Astrocyte (in vitro differentiated cells and primary cell): ENCODE results near the gene PLD6. TPM values are rescaled to one million over a fixed set of nuclear protein-coding genes. Genes with fewer than 3 reads are reported as not detected.
A peak's percentile ranks its signal among the peaks of the same experiment; 100 is the strongest.

Experiments
- DNase-seq: peaks from one replicate; pipeline ENCODE4 v3.0.0-alpha.2; 2010; ENCODE audit warnings: low read depth
- FAIRE-seq: peaks from 2 replicates; lab custom pipeline; 2011; peaks lifted over from hg19 to GRCh38; lab: Jason Lieb, UNC
- H2AFZ ChIP-seq: 2 replicates; pipeline ENCODE4 v1.6.0; 2012; ENCODE audit warnings: low read depth, low read length, inconsistent platforms
- H3K27ac ChIP-seq: 2 replicates; pipeline ENCODE4 v1.5.1; 2011; ENCODE audit warnings: low read depth, low read length, inconsistent platforms
- H3K27me3 ChIP-seq: 2 replicates; pipeline ENCODE4 v1.6.0; 2011; ENCODE audit warnings: low read length, inconsistent platforms; ENCODE audit not compliant: insufficient read depth
- H3K36me3 ChIP-seq: 2 replicates; pipeline ENCODE4 v1.5.1; 2011; ENCODE audit warnings: low read length, inconsistent platforms; ENCODE audit not compliant: insufficient read depth
- H3K4me1 ChIP-seq: 2 replicates; pipeline ENCODE4 v1.5.1; 2011; ENCODE audit warnings: low read length, inconsistent platforms; ENCODE audit not compliant: insufficient read depth
- H3K4me2 ChIP-seq: 2 replicates; pipeline ENCODE4 v1.6.0; 2012; ENCODE audit warnings: low read length, inconsistent platforms
- H3K4me3 ChIP-seq: 2 replicates; pipeline ENCODE4 v1.5.1; 2011; ENCODE audit warnings: low read depth, mild to moderate bottlenecking, low read length, inconsistent platforms; ENCODE audit not compliant: insufficient read depth
- H3K79me2 ChIP-seq: 2 replicates; pipeline ENCODE4 v1.6.0; 2012; ENCODE audit warnings: mild to moderate bottlenecking, low read length, inconsistent platforms; ENCODE audit not compliant: insufficient read depth
- H3K9ac ChIP-seq: 2 replicates; pipeline ENCODE4 v1.6.0; 2012; ENCODE audit warnings: mild to moderate bottlenecking, low read length, inconsistent platforms
- H3K9me3 ChIP-seq: 2 replicates; pipeline ENCODE4 v1.5.1; 2012; ENCODE audit warnings: low read depth, mild to moderate bottlenecking, low read length, inconsistent platforms; ENCODE audit not compliant: insufficient read depth
- H4K20me1 ChIP-seq: 2 replicates; pipeline ENCODE4 v1.6.0; 2012; ENCODE audit warnings: low read length, inconsistent platforms; ENCODE audit not compliant: insufficient read depth
- H3K27ac Mint-ChIP-seq: one replicate; pipeline ENCODE4 v1.8.0; 2021; ENCODE audit warnings: mild to moderate bottlenecking, mixed read lengths; ENCODE audit not compliant: unreplicated experiment
- H3K27me3 Mint-ChIP-seq: one replicate; pipeline ENCODE4 v1.8.0; 2021; ENCODE audit warnings: low read depth, mixed read lengths; ENCODE audit not compliant: unreplicated experiment
- H3K36me3 Mint-ChIP-seq: one replicate; pipeline ENCODE4 v1.8.0; 2021; ENCODE audit warnings: low read depth, mixed read lengths; ENCODE audit not compliant: unreplicated experiment
- H3K4me1 Mint-ChIP-seq: one replicate; pipeline ENCODE4 v1.8.0; 2021; ENCODE audit warnings: low read depth, mixed read lengths; ENCODE audit not compliant: unreplicated experiment
- H3K4me3 Mint-ChIP-seq: one replicate; pipeline ENCODE4 v1.8.0; 2021; ENCODE audit warnings: mild to moderate bottlenecking, moderate library complexity, mixed read lengths; ENCODE audit not compliant: unreplicated experiment
- H3K9me3 Mint-ChIP-seq: one replicate; pipeline ENCODE4 v1.8.0; 2021; ENCODE audit warnings: mild to moderate bottlenecking, mixed read lengths; ENCODE audit not compliant: unreplicated experiment
- EZH2 ChIP-seq: IDR thresholded peaks from 2 replicates; pipeline ENCODE4 v1.6.1; 2012; ENCODE audit warnings: mild to moderate bottlenecking, low read length, inconsistent platforms; ENCODE audit not compliant: insufficient read depth
- total RNA-seq: library from RNA; stranded (reverse); gene quantifications from 2 replicates; pipeline ENCODE4 v1.2.1, GENCODE V29; 2021
- TF ChIP-seq, protein P1 (sequence below): IDR thresholded peaks from 2 replicates; pipeline ENCODE4 v1.5.1; 2011; ENCODE audit warnings: low read depth, mild to moderate bottlenecking, inconsistent platforms, low read length, moderate library complexity; ENCODE audit not compliant: insufficient read depth

PLD6 gene
- total RNA-seq, 1 donor from 2014 or later: 0.64 TPM

DNA sequence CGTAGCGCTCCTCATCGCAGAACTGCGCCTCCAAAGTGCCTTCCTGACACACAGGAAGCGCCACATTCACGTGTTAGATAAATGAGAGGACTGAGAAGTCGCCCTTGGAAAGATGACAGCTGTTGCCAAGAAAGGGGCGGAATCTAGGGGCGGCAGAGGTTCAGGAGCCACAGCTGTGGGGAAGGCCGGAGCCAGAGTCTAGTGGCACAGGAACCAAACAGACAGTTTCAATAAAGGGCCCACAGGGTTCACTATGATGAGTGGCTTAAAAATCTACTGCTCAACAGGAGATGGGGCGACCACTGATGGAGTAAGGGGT, 26.1 kb upstream of the PLD6 start:
- peaks cover 73% of the 10 kb centered on the region for H4K20me1 ChIP-seq
- H3K9me3 ChIP-seq: no peaks in the 10 kb centered on the region
- no peak for TF ChIP-seq EZH2
- TF ChIP-seq, protein P1, sequence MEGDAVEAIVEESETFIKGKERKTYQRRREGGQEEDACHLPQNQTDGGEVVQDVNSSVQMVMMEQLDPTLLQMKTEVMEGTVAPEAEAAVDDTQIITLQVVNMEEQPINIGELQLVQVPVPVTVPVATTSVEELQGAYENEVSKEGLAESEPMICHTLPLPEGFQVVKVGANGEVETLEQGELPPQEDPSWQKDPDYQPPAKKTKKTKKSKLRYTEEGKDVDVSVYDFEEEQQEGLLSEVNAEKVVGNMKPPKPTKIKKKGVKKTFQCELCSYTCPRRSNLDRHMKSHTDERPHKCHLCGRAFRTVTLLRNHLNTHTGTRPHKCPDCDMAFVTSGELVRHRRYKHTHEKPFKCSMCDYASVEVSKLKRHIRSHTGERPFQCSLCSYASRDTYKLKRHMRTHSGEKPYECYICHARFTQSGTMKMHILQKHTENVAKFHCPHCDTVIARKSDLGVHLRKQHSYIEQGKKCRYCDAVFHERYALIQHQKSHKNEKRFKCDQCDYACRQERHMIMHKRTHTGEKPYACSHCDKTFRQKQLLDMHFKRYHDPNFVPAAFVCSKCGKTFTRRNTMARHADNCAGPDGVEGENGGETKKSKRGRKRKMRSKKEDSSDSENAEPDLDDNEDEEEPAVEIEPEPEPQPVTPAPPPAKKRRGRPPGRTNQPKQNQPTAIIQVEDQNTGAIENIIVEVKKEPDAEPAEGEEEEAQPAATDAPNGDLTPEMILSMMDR: no peak
- Mint-ChIP-seq H3K9me3 (no peaks in the 10 kb centered on the region), H3K4me3 (no peak overlapping the region), H3K36me3 (peaks cover 11% of the 10 kb centered on the region), H3K4me1 (peaks cover 11% of the 10 kb centered on the region), H3K27me3 (no peaks in the 10 kb centered on the region), H3K27ac (peak overlapping the region; percentile 26)
- peaks cover 14% of the 10 kb centered on the region for H3K4me1 ChIP-seq
- H3K9ac ChIP-seq: no peak overlapping the region
- H3K36me3 ChIP-seq: peaks cover 19% of the 10 kb centered on the region
- DNase-seq (no peak), FAIRE-seq (no peak)
- no peak overlapping the region for H2AFZ ChIP-seq
- peaks cover 53% of the 10 kb centered on the region for H3K79me2 ChIP-seq
- no peak overlapping the region for H3K27ac ChIP-seq
- no peaks in the 10 kb centered on the region for H3K27me3 ChIP-seq
- no peak overlapping the region for H3K4me3 ChIP-seq
- H3K4me2 ChIP-seq: no peak overlapping the region

DNA sequence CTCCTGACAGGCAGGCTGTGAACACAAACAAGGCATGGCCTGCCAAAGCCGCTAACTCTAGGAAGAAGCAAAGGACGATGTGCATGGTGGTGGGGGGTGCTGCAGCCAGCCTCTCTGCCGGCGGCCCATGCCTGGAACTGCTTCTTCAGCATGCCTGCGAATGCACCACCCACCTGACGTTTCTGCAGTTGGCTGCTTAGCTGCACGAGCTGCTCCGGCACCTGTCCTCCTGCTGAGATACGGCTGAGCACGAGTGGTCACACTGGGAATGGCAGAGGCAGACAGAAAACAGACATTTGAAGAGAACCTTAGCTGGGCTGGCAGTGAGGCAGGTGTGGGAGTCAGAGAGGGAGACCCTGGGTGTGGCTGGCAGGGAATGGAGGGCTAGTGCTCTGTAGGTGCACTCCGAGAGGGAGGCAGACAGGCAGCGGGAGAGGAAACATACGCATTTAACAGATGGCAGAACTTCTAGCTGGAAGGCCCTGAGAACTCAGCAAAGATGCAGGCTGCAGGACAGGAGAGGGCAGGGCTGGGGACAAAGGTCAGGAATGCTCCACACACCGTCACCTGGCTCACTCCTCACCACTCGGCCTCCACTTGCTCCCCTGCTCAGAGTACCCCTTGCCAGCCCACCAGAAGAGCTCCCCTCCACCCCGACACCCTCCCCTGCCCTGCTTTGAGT, 25.6 kb upstream of the PLD6 start:
- H3K79me2 ChIP-seq: peaks cover 50% of the 10 kb centered on the region
- H3K27ac Mint-ChIP-seq: no peak overlapping the region
- no peaks in the 10 kb centered on the region for H3K27me3 ChIP-seq
- no peak overlapping the region for H3K4me3 Mint-ChIP-seq
- no peak for FAIRE-seq
- peaks cover 19% of the 10 kb centered on the region for H3K36me3 ChIP-seq
- H3K36me3 Mint-ChIP-seq: peaks cover 11% of the 10 kb centered on the region
- no peak overlapping the region for H2AFZ ChIP-seq
- H4K20me1 ChIP-seq: peaks cover 73% of the 10 kb centered on the region
- H3K4me3 ChIP-seq: no peak overlapping the region
- H3K9me3 Mint-ChIP-seq: no peaks in the 10 kb centered on the region
- H3K4me1 ChIP-seq: peaks cover 14% of the 10 kb centered on the region
- DNase-seq: no peak
- no peak overlapping the region for H3K27ac ChIP-seq
- no peaks in the 10 kb centered on the region for H3K27me3 Mint-ChIP-seq
- no peak for TF ChIP-seq EZH2
- TF ChIP-seq, protein P1: no peak
- H3K9me3 ChIP-seq: no peaks in the 10 kb centered on the region
- no peak overlapping the region for H3K4me2 ChIP-seq
- peaks cover 11% of the 10 kb centered on the region for H3K4me1 Mint-ChIP-seq
- H3K9ac ChIP-seq: no peak overlapping the region
